Activated CD4-positive, alpha-beta T cell treated with anti-CD3 and anti-CD28 coated beads, Interleukin-10, Interleukin-2, amounts not matched to agents 100 ng/mL and 50 ng/mL, durations not matched to agents 16 hours and 8 hours (primary cell): ENCODE results near the gene CD300C.
"Not testable (repeated sequence)": the region's sequence is repeated elsewhere in the genome, so short reads cannot be mapped to it uniquely, and the experiment has no call there.

ENCODE experiments used
- DNase-seq: peaks from one replicate; pipeline ENCODE4 v3.0.0-alpha.2; 2020

The CD300C gene

GRCh38 chr17:74503949-74504348 lies 42.0 kb downstream of the CD300C start:
- DNase-seq, result not testable (repeated sequence)

- no peak for DNase-seq
Observed at GRCh38 chr17:74502861-74503260, 43.1 kb downstream of the CD300C start.

- DNase-seq, result no peak
Observed at GRCh38 chr17:74499992-74500391, 45.9 kb downstream of the CD300C start.

GRCh38 chr17:74497471-74497870 lies 48.4 kb downstream of the CD300C start:
- no peak for DNase-seq

GRCh38 chr17:74493331-74493833 lies 52.5 kb downstream of the CD300C start:
- DNase-seq, result peak; percentile 68

GRCh38 chr17:74491626-74492025 lies 54.3 kb downstream of the CD300C start:
- DNase-seq, result no peak
